ENCODE results near the gene RALGAPA2.

The RALGAPA2 gene

DNA sequence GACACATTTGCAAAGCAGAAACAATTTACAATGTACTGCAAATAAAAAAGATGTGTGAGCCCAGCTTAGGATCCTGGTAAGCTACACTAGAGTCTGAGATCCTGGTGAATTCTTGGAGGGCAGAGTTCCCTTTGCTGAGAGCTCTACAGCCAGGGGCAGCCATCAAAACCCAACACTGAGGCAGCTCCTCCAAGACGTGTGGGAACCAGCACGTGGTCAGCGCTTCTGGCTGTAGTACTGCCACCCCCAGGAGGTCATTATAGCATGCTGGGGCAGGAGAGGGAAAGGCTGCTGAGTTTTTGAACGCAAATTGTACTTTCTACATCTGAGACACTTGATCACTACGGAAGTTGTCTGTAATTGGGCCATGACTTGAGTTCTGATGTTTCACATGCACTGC, 213.0 kb downstream of the RALGAPA2 start:
- no peak for TF ChIP-seq ZFX (IDR thresholded peaks at IDR 0.05; ENCODE audit: borderline replicate concordance)
- TF ChIP-seq, protein P1, sequence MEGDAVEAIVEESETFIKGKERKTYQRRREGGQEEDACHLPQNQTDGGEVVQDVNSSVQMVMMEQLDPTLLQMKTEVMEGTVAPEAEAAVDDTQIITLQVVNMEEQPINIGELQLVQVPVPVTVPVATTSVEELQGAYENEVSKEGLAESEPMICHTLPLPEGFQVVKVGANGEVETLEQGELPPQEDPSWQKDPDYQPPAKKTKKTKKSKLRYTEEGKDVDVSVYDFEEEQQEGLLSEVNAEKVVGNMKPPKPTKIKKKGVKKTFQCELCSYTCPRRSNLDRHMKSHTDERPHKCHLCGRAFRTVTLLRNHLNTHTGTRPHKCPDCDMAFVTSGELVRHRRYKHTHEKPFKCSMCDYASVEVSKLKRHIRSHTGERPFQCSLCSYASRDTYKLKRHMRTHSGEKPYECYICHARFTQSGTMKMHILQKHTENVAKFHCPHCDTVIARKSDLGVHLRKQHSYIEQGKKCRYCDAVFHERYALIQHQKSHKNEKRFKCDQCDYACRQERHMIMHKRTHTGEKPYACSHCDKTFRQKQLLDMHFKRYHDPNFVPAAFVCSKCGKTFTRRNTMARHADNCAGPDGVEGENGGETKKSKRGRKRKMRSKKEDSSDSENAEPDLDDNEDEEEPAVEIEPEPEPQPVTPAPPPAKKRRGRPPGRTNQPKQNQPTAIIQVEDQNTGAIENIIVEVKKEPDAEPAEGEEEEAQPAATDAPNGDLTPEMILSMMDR (IDR thresholded peaks at IDR 0.05), result no peak
- H3K27ac ChIP-seq, result no peak overlapping the region

DNA sequence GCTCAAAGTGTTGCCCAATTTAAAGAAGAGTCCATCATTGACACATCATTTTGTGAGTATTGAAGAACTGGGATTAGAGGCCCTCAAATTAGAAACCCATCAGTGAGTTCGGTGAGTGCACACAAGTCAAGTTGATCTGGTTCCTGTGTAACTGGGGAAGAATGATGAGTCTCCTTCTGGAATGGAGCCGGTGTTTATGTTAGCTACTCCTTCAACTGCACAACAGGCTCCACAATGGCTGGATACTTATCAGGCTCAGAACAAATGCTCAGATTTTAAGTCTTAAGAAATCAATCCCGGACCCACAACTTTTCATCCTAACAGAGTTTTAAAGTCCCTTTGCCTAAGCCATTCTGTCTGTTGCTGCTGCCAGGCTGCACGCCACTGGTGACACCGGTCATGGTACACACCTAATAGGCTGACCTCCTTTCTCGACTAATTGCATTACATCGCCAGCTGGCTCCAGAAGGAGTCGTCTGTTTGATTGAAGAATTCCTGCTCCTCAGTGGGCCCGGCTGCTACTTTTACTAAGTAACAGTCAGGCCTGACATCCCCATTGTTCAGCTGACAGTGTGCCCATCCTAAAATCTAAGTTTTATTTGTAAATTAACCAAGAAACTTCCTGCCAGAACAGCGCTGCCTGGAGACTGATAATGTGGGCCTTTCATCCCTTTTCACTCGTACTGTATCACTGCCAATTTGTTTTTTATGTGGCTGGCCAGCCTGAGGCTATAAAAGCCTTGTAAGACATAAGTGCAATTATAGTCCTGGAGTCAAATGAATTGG, 214.2 kb downstream of the RALGAPA2 start:
- TF ChIP-seq, protein P1 (IDR thresholded peaks at IDR 0.05), result no peak
- no peak for TF ChIP-seq ZFX (IDR thresholded peaks at IDR 0.05; ENCODE audit: borderline replicate concordance)
- no peak overlapping the region for H3K27ac ChIP-seq

DNA sequence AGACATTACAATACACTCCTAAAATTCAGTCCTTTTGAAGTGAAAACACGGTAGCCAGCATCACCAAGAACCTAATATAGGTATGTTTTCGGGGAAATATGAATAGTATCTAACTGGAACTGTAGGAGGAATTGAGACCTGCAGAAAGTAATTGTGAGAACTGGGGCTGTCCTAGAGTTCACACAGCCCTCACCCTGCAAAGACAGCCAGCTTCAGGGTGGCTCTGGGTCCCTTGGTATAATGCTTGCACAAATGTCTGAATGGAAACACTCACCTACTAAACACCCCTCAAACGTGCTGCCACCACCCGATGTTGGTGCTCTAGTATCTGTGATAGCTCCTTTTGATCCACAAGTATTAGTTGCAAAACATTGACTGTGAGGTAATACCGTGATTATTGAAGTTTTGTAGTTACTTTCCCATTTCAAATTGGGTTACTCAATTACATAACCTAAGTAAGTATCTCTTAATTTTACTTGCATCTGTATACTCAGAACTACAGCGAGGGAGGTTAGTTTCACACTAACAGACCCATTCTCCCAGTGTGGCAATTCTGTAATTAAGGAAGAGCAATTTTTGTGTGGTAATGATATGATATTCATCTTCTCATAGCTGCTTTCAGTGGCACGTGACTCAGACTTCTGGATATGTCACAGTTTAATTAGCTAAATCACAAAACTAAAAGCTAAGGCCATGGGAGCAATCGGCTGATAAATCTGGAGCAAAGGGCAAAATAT, 215.0 kb downstream of the RALGAPA2 start:
- TF ChIP-seq, protein P1 (IDR thresholded peaks at IDR 0.05), result no peak
- TF ChIP-seq ZFX (IDR thresholded peaks at IDR 0.05; ENCODE audit: borderline replicate concordance), result no peak

DNA sequence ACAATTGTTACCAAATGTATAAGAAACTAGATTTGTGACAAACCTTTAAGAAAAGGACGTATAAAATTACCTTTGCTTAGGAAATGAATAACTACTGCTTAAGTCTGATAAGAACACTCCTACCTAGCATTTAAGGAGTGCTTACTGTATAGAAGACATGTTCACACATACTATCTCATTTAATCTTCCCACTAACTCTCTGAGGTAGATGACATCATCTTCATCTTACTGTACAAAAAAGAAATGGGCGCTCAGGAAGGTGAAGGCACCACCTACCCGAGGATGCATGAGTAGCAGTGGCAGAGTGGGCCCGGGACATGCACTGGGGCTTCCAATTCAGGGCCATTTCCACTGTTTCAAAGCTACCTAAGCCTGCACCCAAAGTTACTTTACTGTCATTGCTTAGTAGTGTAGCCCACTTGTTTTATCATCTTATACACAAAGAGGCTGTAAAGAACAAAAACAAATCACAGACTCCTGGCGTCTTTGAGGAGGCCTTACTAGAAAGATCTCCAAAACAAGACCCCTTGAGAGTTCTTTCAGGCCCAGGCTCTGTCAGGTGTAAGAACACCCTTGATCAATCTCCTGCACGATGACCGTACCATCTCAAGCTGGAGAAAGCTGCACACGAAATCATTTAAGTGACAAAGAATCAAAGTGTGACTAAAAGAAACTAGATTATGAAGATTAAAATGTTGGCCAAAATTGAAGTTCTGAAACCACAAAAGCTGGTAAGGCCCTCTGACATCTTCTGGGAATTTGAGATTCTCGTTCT, 216.5 kb downstream of the RALGAPA2 start:
- TF ChIP-seq, protein P1 (IDR thresholded peaks at IDR 0.05), result no peak
- TF ChIP-seq ZFX (IDR thresholded peaks at IDR 0.05; ENCODE audit: borderline replicate concordance), result no peak
- H3K27ac ChIP-seq, result no peak overlapping the region

More for the DNA sequence above, 215.0 kb downstream of the RALGAPA2 start:
- H3K27ac ChIP-seq, result no peak overlapping the region

DNA sequence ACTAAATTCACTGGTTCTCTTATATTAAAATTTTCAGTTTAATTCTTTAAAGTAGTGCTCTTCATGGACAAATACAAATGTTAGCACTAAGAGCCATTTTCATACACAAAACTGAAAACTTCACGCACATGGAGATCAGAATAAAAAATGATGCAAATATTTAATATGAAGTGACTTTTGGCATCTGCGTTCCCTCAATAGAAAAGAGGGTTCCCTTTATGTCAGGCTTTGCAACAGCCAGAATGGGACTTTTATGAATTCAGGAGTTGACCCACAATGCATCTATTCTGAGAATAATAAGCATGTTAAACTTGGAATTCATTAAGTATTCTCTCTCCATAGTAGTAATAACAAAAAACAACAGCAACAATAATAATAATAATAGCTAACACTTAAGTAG, 218.7 kb downstream of the RALGAPA2 start:
- TF ChIP-seq, protein P1 (IDR thresholded peaks at IDR 0.05), result no peak
- TF ChIP-seq ZFX (IDR thresholded peaks at IDR 0.05; ENCODE audit: borderline replicate concordance), result no peak
- no peak overlapping the region for H3K27ac ChIP-seq

GRCh38 chr20:20492521-20493332, 219.7 kb downstream of the RALGAPA2 start:
- TF ChIP-seq, protein P1 (IDR thresholded peaks at IDR 0.05), result no peak
- TF ChIP-seq ZFX (IDR thresholded peaks at IDR 0.05; ENCODE audit: borderline replicate concordance), result no peak
- H3K27ac ChIP-seq, result no peak overlapping the region
